Right cardiac atrium (tissue), 5 donors: Measurements from ENCODE around the gene GALNT9. TPM values are rescaled to one million over a fixed set of nuclear protein-coding genes. Genes with fewer than 3 reads are reported as not detected.

Experiments used
- ATAC-seq, 2 donors: fragments of 200-7000 bp; cut with Tn5 transposase; one replicate each; pipeline versions ENCODE4 v1.8.0 to v1.9.1; 2020; ENCODE audit warnings: moderate library complexity in 2 of 2, mild to moderate bottlenecking in 1 of 2
- DNase-seq, 3 donors: peaks; one replicate each; pipeline ENCODE4 v3.0.0-alpha.2; 2020
- H3K27ac ChIP-seq: one replicate; pipeline ENCODE4 v1.5.1; 2013; ENCODE audit warnings: mild to moderate bottlenecking, low read length, control low read depth, moderate library complexity
- H3K27me3 ChIP-seq: one replicate; pipeline ENCODE4 v1.6.1; 2013; ENCODE audit not compliant: control insufficient read depth, insufficient read depth
- H3K4me1 ChIP-seq: one replicate; pipeline ENCODE4 v1.6.1; 2013; ENCODE audit warnings: low read length; ENCODE audit not compliant: control insufficient read depth, insufficient read depth
- H3K4me3 ChIP-seq: one replicate; pipeline ENCODE4 v1.5.1; 2013; ENCODE audit warnings: low read length, control low read depth
- H3K9me3 ChIP-seq: one replicate; pipeline ENCODE4 v1.6.1; 2013; ENCODE audit warnings: low read length; ENCODE audit not compliant: control insufficient read depth
- WGBS: extraction: QIAGEN DNeasy Blood & Tissue Kit; methylation state at CpG from one replicate; pipeline ENCODE4 v1.1.7; 2013; 5-methylcytosine and 5-hydroxymethylcytosine counted together
- intact Hi-C, 4 donors: fragments of 100-400 bp; cut with DNase I; formaldehyde crosslinking; loops; one replicate each; pipeline versions ENCODE4 v1.11.0 to v1.14.0; 2022 to 2023
- polyA plus RNA-seq: library from polyadenylated mRNA; stranded (reverse); fragments of 200-250 nt; gene quantifications from one replicate; pipeline ENCODE4 v1.2.3, GENCODE V29; 2013
- total RNA-seq, 4 donors: library from RNA; stranded (reverse); fragmentation: NEBNext Ultra II Directional; extraction: Animal tissue kit (Norgen Biotek cat#: 25700); gene quantifications; one replicate each; pipeline ENCODE4 v1.2.1, GENCODE V29; 2021
- donor health status: healthy with polysubstance abuse.
- donor health status: DM: no; HTN: yes; CAD: no.
- donor health status: DM: no; HTN: no; CAD: no.
- donor health status: DM: no; HTN: yes; CAD: no; lungs with severe emphysema.
- donor health status: DM: yes; HTN: yes; CAD: no.

Gene GALNT9
- total and polyA plus RNA-seq, 5 donors, result 0.05 to 0.21 (median 0.14) TPM; not detected in 2

DNA sequence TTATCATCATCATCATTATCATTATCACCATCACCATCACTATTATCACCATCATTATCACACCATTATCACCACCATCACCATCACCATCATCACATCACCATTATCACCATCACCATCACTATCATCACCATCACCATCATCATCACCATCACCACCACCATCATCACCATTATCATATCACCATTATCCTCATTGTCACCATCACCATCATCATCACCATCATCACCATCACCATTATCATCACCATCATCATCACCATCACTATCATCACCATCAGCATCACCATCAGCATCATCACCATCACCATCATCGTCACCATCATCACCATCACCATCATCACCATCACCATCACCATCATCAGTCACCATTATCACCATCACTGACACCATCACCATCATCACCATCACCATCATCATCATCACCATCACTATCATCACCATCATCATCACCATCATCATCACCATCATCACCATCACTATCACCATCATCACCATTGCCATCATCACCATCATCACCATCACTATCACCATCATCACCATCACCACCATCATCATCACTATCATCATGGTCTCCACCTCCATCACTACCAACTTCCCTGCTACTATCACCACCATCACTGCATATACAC lies 20.2 kb upstream of the GALNT9 start:
- no peak for ATAC-seq
- no peak for DNase-seq
- intact Hi-C loops, result no loop called here
- no peaks in the 10 kb centered on the region for H3K27me3 ChIP-seq
- 74% methylated on average over 1 of the region's 1 CpG for WGBS
- H3K27ac ChIP-seq, result no peak overlapping the region
- no peak overlapping the region for H3K4me3 ChIP-seq
- no peaks in the 10 kb centered on the region for H3K9me3 ChIP-seq
- H3K4me1 ChIP-seq, result no peaks in the 10 kb centered on the region

DNA sequence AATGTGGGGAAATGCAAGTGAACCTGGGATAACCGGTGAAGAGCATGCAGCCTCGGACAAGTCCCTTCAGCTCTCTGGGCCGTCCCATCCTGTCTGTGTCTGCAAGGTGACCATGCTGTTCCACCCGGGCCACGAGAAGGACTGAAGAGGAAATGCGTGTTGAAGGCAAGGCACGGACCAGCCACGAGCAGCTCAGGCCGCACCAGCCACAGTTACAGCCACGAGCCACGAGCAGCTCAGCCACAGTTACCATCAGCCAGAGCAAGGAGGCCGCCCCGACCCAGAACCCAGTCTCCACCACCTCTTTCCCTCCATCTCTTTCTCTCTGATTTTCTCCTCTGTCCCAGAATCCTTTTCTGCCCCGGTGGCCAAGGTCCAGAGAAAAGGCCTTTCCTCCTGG lies 18.8 kb upstream of the GALNT9 start:
- WGBS, result 91% methylated on average over 14 of the region's 14 CpGs
- peak in 1 of 3 donors; percentile 43 for DNase-seq
- no peaks in the 10 kb centered on the region for H3K9me3 ChIP-seq

DNA sequence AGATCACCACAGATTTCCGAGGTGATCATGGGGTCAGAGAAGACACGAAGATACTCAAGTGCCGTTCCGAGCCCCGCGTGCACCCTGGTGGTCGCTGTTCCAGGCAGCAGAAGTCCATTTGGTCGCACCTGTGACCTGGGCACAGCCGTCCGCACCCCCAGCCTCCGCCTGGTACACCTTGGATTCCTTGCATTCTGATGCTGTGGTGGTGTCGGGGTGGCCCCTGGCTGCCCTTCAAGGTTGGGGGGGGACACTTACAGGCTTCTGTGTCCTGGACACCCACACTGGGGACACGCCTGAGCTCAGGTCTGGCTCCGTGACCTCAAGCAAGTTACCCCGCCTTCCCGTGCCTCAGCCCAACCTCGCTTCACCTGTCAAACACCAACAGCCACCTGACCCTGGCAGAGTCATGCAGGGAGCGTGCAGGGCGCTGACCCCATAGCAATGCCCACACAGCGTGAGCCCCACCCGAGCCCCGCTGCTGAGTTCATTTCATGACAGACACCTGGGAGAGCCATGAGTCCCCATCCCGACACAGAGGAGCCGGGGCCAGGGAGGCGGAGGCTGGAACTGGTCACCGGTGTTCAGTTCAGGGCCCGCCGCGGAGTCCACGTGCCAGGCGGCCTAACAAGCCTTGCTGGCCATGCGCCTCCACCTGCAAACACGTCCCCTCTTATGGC lies 17.9 kb upstream of the GALNT9 start:
- no peaks in the 10 kb centered on the region for H3K9me3 ChIP-seq
- DNase-seq (peak; percentile 7 to 40 (median 39)), ATAC-seq (no peak)
- intact Hi-C loops, result no loop called here
- H3K27me3 ChIP-seq, result no peaks in the 10 kb centered on the region
- WGBS, result 85% methylated on average over 33 of the region's 33 CpGs
- no peak overlapping the region for H3K27ac ChIP-seq
- H3K4me1 ChIP-seq, result no peaks in the 10 kb centered on the region
- H3K4me3 ChIP-seq, result no peak overlapping the region

More for the DNA sequence above, 18.8 kb upstream of the GALNT9 start:
- H3K4me3 ChIP-seq, result no peak overlapping the region
- H3K27ac ChIP-seq, result no peak overlapping the region
- ATAC-seq, result no peak
- H3K4me1 ChIP-seq, result no peaks in the 10 kb centered on the region
- intact Hi-C loops, result no loop called here
- H3K27me3 ChIP-seq, result no peaks in the 10 kb centered on the region

DNA sequence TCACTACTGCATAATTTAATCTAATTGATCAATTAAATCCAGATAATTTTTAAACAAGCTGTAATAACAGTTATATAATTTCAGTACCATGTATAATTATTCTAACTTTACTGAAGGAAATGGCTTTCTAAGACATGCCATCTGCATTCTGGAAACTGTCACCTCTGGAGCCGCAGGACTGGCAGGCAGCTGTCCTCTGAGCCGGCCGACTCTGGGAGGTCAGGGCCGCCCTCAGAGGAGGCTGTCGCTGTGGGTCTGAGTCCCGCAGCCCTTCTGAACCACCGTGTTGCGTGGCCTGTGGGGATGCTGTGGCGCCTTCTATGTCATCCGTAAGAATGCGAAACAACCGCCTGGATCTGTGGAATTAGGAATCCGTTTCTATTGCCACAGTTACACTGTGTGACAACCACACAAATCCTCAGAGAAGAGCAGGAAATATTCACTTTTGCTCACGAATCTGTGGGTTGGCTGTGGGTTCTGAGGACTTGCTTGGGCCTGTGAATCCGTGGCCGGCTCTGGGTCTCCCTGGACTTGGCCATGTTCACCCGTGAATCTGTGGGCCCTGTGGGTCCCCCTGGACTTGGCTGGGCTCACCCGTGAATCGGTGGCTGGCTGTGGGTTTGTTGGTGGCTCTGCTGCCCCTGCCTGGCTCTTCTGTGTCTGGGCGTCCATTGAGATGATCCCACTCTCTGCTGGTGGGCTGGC lies 17.2 kb upstream of the GALNT9 start:
- H3K27ac ChIP-seq, result no peak overlapping the region
- intact Hi-C loops, result no loop called here
- no peak for ATAC-seq
- peak in 2 of 3 donors; percentile 3 to 28 for DNase-seq
- no peaks in the 10 kb centered on the region for H3K27me3 ChIP-seq
- WGBS, result 80% methylated on average over 20 of the region's 20 CpGs
- no peaks in the 10 kb centered on the region for H3K4me1 ChIP-seq
- H3K4me3 ChIP-seq, result no peak overlapping the region
- no peaks in the 10 kb centered on the region for H3K9me3 ChIP-seq

DNA sequence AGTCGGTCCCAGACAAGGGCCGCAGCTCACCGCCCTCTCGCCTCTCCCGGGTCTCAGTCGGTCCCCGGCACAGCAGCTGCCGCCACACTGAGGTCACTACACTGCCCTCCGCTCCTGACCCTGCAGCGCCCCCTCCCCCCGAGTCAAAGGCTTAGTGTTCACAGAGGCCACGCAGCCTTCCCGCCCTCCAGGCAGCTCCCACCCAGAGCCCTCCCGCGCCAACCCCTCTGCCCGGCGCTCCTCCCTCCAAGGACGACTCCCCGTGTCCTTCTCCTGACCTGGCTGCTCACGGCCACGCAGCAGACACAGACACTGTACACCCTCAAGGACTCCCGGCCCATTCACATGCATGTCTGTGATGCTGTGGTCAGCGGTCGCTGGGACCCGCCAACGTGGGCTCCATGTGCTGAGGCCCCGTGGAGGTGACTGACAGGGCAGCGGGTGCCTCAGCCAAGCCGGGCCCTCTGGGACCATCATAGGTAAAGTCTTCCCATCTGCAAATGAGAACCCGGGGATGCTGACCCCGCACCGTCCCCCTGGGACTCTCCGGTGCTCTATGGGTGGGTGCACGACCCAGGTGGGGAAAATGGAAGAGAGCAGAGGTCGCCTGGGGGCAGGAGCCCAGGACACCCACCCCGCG lies 16.3 kb upstream of the GALNT9 start:
- no peaks in the 10 kb centered on the region for H3K9me3 ChIP-seq
- ATAC-seq (no peak), DNase-seq (peak in 2 of 3 donors; percentile 30 to 36)
- 65% methylated on average over 37 of the region's 37 CpGs for WGBS
- no peak overlapping the region for H3K27ac ChIP-seq
- H3K4me3 ChIP-seq, result no peak overlapping the region
- H3K27me3 ChIP-seq, result no peaks in the 10 kb centered on the region
- H3K4me1 ChIP-seq, result no peaks in the 10 kb centered on the region
- intact Hi-C loops, result no loop called here

DNA sequence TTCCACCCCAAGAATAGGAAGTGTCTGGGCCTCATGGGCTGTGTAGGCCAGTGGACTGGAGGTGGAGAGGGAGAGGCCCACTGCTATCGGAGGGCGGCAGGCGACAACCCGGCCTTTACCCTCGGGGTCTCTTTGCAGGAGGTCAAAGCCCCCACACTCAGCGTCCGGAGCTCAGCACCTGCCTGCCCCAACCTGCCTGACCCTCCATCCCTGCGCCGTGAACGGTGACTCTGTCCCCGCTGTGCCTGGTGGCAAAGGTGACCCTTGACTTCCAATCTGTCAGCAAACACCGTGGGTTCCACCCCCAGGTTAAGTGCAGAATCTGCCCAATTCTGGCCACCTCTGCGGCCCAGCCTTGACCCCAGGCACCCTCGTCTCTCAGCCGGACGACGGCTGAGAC lies 15.7 kb upstream of the GALNT9 start:
- DNase-seq (peak in 2 of 3 donors; percentile 10 to 16), ATAC-seq (no peak)
- no peak overlapping the region for H3K4me3 ChIP-seq
- WGBS, result 68% methylated on average over 17 of the region's 17 CpGs
- H3K4me1 ChIP-seq, result no peaks in the 10 kb centered on the region
- no peaks in the 10 kb centered on the region for H3K9me3 ChIP-seq
- intact Hi-C loops, result no loop called here
- H3K27ac ChIP-seq, result no peak overlapping the region
- H3K27me3 ChIP-seq, result no peaks in the 10 kb centered on the region

DNA sequence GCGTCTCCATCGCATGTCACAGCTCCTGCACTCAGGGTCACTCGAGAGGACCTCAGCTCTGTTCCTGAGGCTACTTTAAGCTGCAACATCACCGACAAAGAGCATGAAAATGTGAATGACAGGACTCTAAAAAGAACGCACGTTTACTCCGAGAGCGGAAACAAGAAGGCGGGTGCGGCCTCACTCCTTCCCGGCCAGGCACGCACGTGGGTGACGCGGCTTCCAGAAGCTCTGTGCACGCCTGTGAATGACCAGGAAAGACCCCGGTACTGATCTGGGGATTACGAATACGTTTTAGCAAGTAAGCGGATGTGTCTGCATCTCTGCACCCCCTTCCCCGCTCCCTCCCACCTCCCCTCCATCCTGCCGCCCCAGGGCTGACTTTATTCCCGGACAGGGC lies 15.2 kb upstream of the GALNT9 start:
- intact Hi-C loops, result no loop called here
- no peak for ATAC-seq
- WGBS, result 82% methylated on average over 23 of the region's 23 CpGs

DNA sequence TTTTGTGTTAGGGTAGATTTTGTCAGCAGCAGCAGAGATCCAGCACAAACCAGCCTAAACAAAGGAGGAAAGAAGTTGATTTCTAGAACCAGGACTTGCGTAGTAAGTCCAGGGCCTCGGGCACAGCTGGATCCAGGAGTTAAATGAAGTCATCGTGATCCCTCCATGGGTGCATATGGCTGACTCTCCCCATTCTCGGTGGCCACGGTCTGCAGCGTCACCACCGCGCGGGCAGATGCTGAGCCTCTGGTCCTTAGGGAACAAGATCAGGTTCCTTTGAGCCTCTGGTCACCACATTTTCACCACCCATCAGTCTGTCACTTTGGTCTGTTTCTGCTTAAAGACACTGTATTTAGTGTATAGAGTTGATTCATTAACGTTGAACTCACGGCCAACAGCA lies 14.8 kb upstream of the GALNT9 start:
- H3K4me3 ChIP-seq, result no peak overlapping the region
- no peak overlapping the region for H3K27ac ChIP-seq
- H3K9me3 ChIP-seq, result no peaks in the 10 kb centered on the region
- no peak for DNase-seq
- intact Hi-C loops, result no loop called here
- ATAC-seq, result no peak
- H3K4me1 ChIP-seq, result no peaks in the 10 kb centered on the region
- 87% methylated on average over 11 of the region's 11 CpGs for WGBS
- H3K27me3 ChIP-seq, result no peaks in the 10 kb centered on the region

More for the DNA sequence above, 15.2 kb upstream of the GALNT9 start:
- no peak overlapping the region for H3K27ac ChIP-seq
- no peak for DNase-seq
- no peaks in the 10 kb centered on the region for H3K9me3 ChIP-seq
- H3K27me3 ChIP-seq, result no peaks in the 10 kb centered on the region
- H3K4me1 ChIP-seq, result no peaks in the 10 kb centered on the region
- H3K4me3 ChIP-seq, result no peak overlapping the region

DNA sequence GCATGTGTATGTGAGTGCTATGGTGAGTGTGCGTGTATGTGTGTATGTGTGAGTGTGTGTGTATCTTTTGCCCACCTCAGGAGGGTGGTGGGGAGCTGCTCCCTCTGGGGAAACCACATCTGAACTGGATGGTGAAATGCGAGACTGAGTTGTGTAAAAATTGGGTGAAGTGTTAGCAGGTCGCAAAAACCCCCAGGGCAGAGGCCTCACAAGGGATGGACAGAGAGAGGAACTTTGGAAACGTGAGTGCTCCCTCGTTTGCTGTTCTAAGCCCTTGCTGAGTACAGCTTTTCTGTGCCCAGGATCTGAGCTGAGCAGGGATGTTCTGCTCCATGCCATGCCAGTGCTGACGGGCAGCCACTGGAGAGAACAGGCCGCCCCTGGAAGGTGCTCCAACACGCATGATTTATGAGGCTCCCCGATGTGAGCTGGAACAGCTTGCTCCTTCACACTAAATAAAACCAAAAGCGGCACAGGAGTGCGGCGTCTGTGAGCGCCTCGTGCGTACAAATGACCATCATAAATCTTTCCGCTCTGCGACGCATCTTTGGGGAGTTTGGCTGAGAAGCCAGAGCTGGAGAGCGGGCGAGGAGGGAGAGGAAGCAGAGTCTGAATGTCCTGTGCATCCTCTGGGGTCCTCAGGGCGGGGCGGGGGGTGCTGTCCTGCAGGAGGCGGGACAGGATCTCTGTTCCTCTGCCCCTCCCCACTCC lies 14.1 kb upstream of the GALNT9 start:
- Histone ChIP-seq H3K4me1 (no peaks in the 10 kb centered on the region), H3K27me3 (no peaks in the 10 kb centered on the region), H3K9me3 (no peaks in the 10 kb centered on the region), H3K27ac (no peak overlapping the region), H3K4me3 (no peak overlapping the region)
- WGBS, result 65% methylated on average over 23 of the region's 23 CpGs
- ATAC-seq (no peak), DNase-seq (no peak)
- intact Hi-C loops, result no loop called here

DNA sequence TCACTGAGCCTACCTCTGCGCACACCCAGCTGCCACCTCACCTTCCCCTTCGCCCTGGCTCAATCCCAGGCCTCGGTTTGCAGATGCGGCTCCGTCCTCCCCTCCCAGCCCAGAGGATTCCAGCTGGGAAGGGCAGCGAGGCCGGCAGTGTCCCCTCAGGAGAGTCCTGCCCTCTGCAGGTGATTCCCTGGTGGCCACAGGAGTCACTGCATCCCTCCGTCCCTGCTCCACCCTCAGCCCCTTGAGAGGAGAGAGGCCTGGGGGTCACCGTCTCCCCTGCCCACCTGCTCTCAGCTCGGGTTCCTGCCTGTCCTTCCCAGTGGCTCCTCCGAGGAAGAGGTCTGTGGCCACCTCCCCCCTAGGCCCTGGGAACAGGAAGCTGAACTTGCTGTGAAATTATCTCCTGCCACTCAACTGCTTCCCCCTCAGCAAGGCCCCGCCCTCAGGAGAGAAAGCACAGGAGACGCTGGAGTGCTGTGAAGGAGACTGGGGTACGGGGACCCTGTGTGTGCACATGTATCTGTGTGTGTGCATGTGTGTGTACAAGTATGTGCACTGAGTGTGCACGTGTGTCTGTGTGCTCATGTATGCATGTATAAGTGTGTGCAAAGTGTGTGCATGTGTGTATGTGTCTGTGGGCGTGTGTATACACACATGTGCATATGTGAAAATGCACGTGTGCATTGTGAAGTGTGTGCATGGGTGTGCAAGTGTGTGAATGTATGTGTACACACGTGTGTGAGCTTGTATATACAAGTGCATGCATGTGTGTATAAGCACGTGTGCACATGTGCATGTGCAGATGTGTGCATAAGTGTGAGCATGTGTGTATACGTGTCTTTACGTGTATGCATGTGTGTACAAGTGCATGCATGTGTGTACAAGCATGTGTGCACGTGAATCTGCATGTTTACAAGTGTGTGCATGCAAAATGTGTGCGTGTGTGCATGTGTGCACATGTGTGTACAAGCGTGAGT lies 13.2 kb upstream of the GALNT9 start:
- Histone ChIP-seq H3K4me1 (no peaks in the 10 kb centered on the region), H3K27me3 (no peaks in the 10 kb centered on the region), H3K4me3 (no peak overlapping the region), H3K9me3 (no peaks in the 10 kb centered on the region), H3K27ac (no peak overlapping the region)
- ATAC-seq, result peak in 1 of 2 donors; percentile 24
- intact Hi-C loops, result no loop called here
- DNase-seq, result peak in 1 of 3 donors; percentile 35
- 48% methylated on average over 24 of the region's 24 CpGs for WGBS
